Upper lobe of left lung (tissue), 4 donors: Measurements from ENCODE around the gene HCN3.

Source experiments
- EP300 ChIP-seq, 4 donors: sonication (generic); formaldehyde crosslinking; IDR thresholded peaks; one replicate each; pipeline ENCODE4 v1.5.1; 2017; ENCODE audit warnings: antibody characterized with exemption in 4 of 4, control low read depth in 2 of 4
- POLR2A ChIP-seq, 4 donors: fragments of 450-650 bp; IDR thresholded peaks; one replicate each; pipeline ENCODE4 v1.5.1; 2016 to 2017; ENCODE audit warnings: antibody characterized with exemption in 4 of 4, mild to moderate bottlenecking in 2 of 4
- POLR2AphosphoS5 ChIP-seq, 2 donors: sonication (generic); formaldehyde crosslinking; IDR thresholded peaks; one replicate each; pipeline ENCODE4 v1.5.1; 2017; ENCODE audit warnings: antibody characterized with exemption in 2 of 2
- TF ChIP-seq, protein P1 (sequence below), 6 experiments: fragments of 450-650 bp in 4 of 6; fragments of 200-600 bp in 2 of 6; sonication (generic) in 2 of 6; IDR thresholded peaks; one replicate each; pipeline ENCODE4 v1.5.1; 2016 to 2019; ENCODE audit warnings: antibody characterized with exemption in 6 of 6

DNA sequence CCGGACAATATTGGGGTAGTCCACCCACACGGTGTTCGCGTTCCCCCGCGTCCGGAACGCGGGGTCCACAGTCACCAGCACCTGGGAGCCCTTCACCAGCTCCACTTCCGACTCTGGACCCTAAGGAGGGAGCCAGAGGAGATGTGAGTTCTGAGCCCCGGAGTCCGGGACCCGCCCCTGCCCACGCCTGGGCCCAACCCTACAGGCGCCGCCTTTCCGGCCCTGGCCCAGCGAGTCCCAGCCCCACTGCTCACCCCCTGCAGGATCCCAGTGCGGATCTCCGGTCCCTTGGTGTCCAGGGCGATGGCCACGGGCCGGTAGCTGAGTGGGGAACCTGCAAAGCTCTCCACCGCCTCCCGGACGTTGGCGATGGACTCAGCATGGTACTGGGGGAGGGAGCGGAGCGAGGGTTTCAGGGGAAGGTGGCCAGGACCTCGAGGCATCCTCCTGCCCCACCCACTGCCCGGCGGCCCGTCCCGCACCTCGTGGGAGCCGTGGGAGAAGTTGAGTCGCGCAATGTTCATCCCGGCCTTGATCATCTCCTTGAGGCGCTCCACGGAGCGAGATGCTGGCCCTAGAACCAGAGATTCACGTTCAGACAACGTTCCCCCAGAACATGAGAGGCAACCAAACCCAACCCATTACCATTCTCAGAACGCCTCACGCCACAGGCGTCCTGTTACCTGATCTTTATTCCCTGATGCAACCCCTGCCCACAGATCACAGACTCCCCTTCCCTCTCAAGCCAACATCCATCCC, 18.1 kb downstream of the HCN3 start:
- no peak for TF ChIP-seq POLR2AphosphoS5 (IDR thresholded peaks at IDR 0.05)
- no peak for TF ChIP-seq EP300 (IDR thresholded peaks at IDR 0.05)
- TF ChIP-seq, protein P1, sequence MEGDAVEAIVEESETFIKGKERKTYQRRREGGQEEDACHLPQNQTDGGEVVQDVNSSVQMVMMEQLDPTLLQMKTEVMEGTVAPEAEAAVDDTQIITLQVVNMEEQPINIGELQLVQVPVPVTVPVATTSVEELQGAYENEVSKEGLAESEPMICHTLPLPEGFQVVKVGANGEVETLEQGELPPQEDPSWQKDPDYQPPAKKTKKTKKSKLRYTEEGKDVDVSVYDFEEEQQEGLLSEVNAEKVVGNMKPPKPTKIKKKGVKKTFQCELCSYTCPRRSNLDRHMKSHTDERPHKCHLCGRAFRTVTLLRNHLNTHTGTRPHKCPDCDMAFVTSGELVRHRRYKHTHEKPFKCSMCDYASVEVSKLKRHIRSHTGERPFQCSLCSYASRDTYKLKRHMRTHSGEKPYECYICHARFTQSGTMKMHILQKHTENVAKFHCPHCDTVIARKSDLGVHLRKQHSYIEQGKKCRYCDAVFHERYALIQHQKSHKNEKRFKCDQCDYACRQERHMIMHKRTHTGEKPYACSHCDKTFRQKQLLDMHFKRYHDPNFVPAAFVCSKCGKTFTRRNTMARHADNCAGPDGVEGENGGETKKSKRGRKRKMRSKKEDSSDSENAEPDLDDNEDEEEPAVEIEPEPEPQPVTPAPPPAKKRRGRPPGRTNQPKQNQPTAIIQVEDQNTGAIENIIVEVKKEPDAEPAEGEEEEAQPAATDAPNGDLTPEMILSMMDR (IDR thresholded peaks at IDR 0.05) = no peak
- TF ChIP-seq POLR2A (IDR thresholded peaks at IDR 0.05) = no peak
